Measurements from ENCODE around the gene MS4A15.

DNA sequence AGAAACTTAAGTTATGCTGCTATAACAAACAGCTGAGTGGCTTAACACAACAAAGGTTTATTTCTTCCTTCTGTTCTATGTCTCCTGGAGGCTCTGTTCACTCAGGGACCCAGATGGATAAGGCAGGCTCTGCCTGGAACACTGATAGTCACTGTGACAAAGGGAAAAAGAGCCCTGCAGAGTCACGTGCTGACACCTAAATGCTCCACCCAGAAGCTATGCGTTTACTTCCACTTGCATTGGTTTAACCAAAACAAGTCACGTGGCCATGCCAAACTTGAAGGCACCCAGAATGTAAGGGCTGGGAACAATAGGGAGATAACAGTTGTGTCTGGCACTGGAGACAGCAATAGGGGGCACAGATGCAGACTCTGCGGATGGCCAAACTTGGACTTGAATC lies 3.4 kb upstream of the MS4A15 start:
- TF ChIP-seq MYC (IDR thresholded peaks at IDR 0.05; ENCODE audit: low read depth, low read length): no peak
- TF ChIP-seq MYC (CRISPR knock-in tag; IDR thresholded peaks at IDR 0.05; ENCODE audit: borderline replicate concordance, low read depth): no peak
- TF ChIP-seq ZNF445 (CRISPR knock-in tag; IDR thresholded peaks at IDR 0.05; ENCODE audit: low read depth): no peak
- no peak for TF ChIP-seq POLR2AphosphoS5 (IDR thresholded peaks at IDR 0.05; ENCODE audit: control insufficient read depth, insufficient read depth, low read depth, low read length)

Measured in K562 (cell line).